ENCODE results near the gene SLC13A3. TPM values are rescaled to one million over a fixed set of nuclear protein-coding genes. Genes with fewer than 3 reads are reported as not detected.

SLC13A3 gene
- total RNA-seq, 1 experiment from 2014 or later = 17.5 TPM

GRCh38 chr20:46594725-46595124 lies 56.5 kb downstream of the SLC13A3 start:
- Histone ChIP-seq H2BK20ac (ENCODE audit: low read depth, low read length, poor library complexity, severe bottlenecking) (no peak overlapping the region), H2BK120ac (ENCODE audit: low read depth, low read length, poor library complexity, severe bottlenecking) (no peak overlapping the region), H2BK5ac (ENCODE audit: insufficient read length, low read length) (no peak overlapping the region), H2AK5ac (ENCODE audit: insufficient read length, low read length) (no peak overlapping the region), H3K9ac (ENCODE audit: extremely low read depth, insufficient read length, low read length) (no peak overlapping the region), H3K27me3 (ENCODE audit: insufficient read depth, low read length) (no peaks in the 10 kb centered on the region), H2BK15ac (ENCODE audit: low read depth, low read length) (no peak overlapping the region), H3K14ac (ENCODE audit: insufficient read depth, low read length) (no peak overlapping the region), H3K23me2 (ENCODE audit: insufficient read length, low read depth, low read length, poor library complexity, severe bottlenecking) (no peaks in the 10 kb centered on the region), H3T11ph (ENCODE audit: low read length) (no peak overlapping the region), H4K91ac (ENCODE audit: insufficient read length, low read depth, low read length) (no peak overlapping the region), H3K79me2 (ENCODE audit: insufficient read depth, low read length) (no peaks in the 10 kb centered on the region), H4K8ac (replicated peaks; ENCODE audit: insufficient read length, low read depth, low read length) (no peak overlapping the region), H3K4me2 (ENCODE audit: insufficient read depth, insufficient read length, low read length) (no peak overlapping the region), H4K20me1 (ENCODE audit: control insufficient read depth, insufficient read depth, insufficient read length) (no peaks in the 10 kb centered on the region), H3K27ac (ENCODE audit: insufficient read length, low read depth, low read length) (no peak overlapping the region), H3K4me1 (ENCODE audit: insufficient read depth, low read length) (peaks cover 11% of the 10 kb centered on the region; the same call in 1 of the 2 replicates), H2AFZ (ENCODE audit: low read length) (no peak overlapping the region), H3K18ac (ENCODE audit: insufficient read length, low read depth, low read length) (no peak overlapping the region), H3K23ac (ENCODE audit: insufficient read length, low read depth, low read length) (no peak overlapping the region), H3K9me3 (ENCODE audit: control insufficient read depth, low read depth, low read length) (no peaks in the 10 kb centered on the region), H2BK12ac (ENCODE audit: insufficient read length, low read depth, low read length) (no peak overlapping the region), H3K56ac (ENCODE audit: insufficient read length, low read depth, low read length) (no peak overlapping the region), H3K4ac (ENCODE audit: low read depth, low read length) (no peak overlapping the region), H4K5ac (ENCODE audit: insufficient read length, low read depth, low read length) (no peak overlapping the region), H3K79me1 (ENCODE audit: insufficient read depth, low read depth, low read length, poor library complexity, severe bottlenecking) (no peaks in the 10 kb centered on the region)
- H3K9me3 Mint-ChIP-seq = no peaks in the 10 kb centered on the region; a peak in 1 of 5 replicates
- no peaks in the 10 kb centered on the region; the same call in 1 of the 2 replicates for H3K27me3 Mint-ChIP-seq (ENCODE audit: low read depth)
- peaks cover 0 to 15% (median 1%) of the 10 kb centered on the region in 3 experiments; a peak in 5 of 7 replicates for H3K36me3 Mint-ChIP-seq (ENCODE audit: insufficient read depth in 1 of 3, low read depth in 3 of 3)
- no peak for DNase-seq
- H3K4me1 Mint-ChIP-seq = peaks cover 28 to 31% of the 10 kb centered on the region in 2 experiments
- peak overlapping the region in 1 of 3 experiments; percentile 94; a peak in 2 of 7 replicates for H3K27ac Mint-ChIP-seq
- no peak for TF ChIP-seq CTCF (conservative IDR thresholded peaks at IDR 0.05)
- WGBS (ENCODE audit: extremely low coverage, insufficient read length, low lambda C conversion rate) = no CpG with 5 or more reads among the region's 2 CpGs
- no peak overlapping the region for H3K4me3 Mint-ChIP-seq

Data from H9 (cell line).